MG63 (cell line): Measurements from ENCODE around the gene PIK3C2B. TPM values are rescaled to one million over a fixed set of nuclear protein-coding genes. Genes with fewer than 3 reads are reported as not detected.
A peak's percentile ranks its signal among the peaks of the same experiment; 100 is the strongest.

Source experiments
- DNase-seq: peaks from one replicate; pipeline ENCODE4 v3.0.0-alpha.2; 2020
- H3K27me3 ChIP-seq: fragments of 250-450 bp; sonication (Bioruptor Pico); 2 replicates; pipeline ENCODE4 v1.5.1; 2020; ENCODE audit warnings: mild to moderate bottlenecking, moderate library complexity
- H3K36me3 ChIP-seq: fragments of 250-450 bp; sonication (Bioruptor Pico); 2 replicates; pipeline ENCODE4 v1.5.1; 2020; ENCODE audit warnings: mild to moderate bottlenecking, moderate library complexity
- H3K4me3 ChIP-seq: fragments of 250-450 bp; sonication (Bioruptor Pico); 2 replicates; pipeline ENCODE4 v1.5.1; 2020; ENCODE audit warnings: mild to moderate bottlenecking, moderate library complexity
- H3K9me3 ChIP-seq: fragments of 250-450 bp; sonication (Bioruptor Pico); 2 replicates; pipeline ENCODE4 v1.5.1; 2020; ENCODE audit warnings: mild to moderate bottlenecking, moderate library complexity
- total RNA-seq: library from RNA; depleted of rRNA; stranded (reverse); fragments of >200 nt; shearing (Covaris generic); gene quantifications from 2 replicates; pipeline ENCODE4 v1.2.3, GENCODE V29; 2014; ENCODE audit warnings: low replicate concordance

The PIK3C2B gene
- total RNA-seq, 1 experiment from 2014 or later = 3.4 TPM

DNA sequence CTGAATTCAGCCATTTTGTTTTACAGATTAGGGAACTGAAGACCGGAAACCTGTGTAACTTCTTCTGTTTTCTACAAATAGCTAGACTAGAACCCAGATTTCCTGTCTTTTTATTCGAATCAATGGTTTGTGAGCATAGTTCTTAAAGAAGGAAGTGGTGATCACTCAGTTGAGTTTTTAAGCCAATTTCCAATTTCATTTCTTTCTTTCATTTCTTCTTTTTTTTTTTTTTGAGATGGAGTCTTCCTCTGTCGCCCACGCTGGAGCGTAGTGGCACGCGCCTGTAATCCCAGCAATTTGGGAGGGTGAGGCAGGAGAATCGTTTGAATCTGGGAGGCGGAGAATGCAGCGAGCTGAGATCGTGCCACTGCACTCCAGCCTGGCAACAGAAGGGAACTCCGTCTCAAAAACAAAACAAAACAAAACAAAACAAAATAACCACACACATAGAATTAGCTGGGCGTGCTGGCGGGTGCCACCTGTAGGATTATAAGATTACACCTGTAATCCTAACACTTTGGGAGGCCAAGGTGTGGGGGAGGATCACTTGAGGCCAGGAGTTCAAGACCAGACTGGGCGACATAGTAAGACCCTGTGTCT lies 18.6 kb upstream of the PIK3C2B start:
- no peaks in the 10 kb centered on the region for H3K9me3 ChIP-seq

DNA sequence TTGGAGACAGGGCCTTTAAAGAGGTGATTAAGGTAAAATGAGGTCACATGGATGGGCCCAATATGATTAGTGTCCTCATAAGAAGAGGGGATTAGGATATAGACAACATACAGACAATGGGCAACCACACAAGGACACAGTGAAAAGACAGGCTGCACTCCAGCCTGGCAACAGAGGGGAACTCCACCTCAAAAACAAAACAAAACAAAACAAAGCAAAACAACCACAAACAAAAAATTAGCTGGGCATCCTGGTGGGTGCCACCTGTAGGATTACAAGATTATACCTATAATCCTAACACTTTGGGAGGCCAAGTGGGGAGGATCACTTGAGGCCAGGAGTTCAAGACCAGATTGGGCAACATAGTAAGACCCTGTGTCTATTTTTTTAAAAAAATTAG lies 16.8 kb upstream of the PIK3C2B start:
- H3K27me3 ChIP-seq = no peaks in the 10 kb centered on the region
- DNase-seq = no peak
- H3K9me3 ChIP-seq = no peaks in the 10 kb centered on the region
- no peak overlapping the region for H3K4me3 ChIP-seq
- peaks cover under 1% of the 10 kb centered on the region; the same call in 1 of the 2 replicates for H3K36me3 ChIP-seq

More for the DNA sequence above, 18.6 kb upstream of the PIK3C2B start:
- H3K4me3 ChIP-seq = no peak overlapping the region
- no peak for DNase-seq
- peaks cover 16% of the 10 kb centered on the region for H3K36me3 ChIP-seq
- H3K27me3 ChIP-seq = no peaks in the 10 kb centered on the region

DNA sequence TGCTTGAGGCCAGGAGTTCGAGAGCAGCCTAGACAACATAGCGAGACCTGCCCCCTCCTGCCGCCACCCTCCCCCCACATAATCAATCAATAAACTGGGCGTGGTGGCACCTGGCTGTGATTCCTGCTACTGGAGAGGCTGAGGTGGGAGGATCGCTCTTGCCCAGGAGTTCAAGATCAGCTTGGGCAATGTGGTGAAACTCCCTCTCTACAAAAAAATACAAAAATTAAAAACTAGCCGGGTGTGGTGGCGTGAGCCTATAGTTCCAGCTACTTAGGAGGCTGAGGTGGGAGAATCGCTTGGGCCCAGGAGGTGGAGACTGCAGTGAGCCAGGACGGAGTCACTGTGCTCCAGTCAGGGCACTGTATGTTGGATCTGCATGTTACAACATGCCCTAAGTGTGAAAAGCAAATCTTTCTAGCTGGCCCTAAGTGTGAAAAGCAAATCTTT lies 14.6 kb upstream of the PIK3C2B start:
- H3K9me3 ChIP-seq = no peaks in the 10 kb centered on the region
- no peaks in the 10 kb centered on the region for H3K36me3 ChIP-seq
- no peaks in the 10 kb centered on the region for H3K27me3 ChIP-seq
- no peak for DNase-seq
- H3K4me3 ChIP-seq = no peak overlapping the region

DNA sequence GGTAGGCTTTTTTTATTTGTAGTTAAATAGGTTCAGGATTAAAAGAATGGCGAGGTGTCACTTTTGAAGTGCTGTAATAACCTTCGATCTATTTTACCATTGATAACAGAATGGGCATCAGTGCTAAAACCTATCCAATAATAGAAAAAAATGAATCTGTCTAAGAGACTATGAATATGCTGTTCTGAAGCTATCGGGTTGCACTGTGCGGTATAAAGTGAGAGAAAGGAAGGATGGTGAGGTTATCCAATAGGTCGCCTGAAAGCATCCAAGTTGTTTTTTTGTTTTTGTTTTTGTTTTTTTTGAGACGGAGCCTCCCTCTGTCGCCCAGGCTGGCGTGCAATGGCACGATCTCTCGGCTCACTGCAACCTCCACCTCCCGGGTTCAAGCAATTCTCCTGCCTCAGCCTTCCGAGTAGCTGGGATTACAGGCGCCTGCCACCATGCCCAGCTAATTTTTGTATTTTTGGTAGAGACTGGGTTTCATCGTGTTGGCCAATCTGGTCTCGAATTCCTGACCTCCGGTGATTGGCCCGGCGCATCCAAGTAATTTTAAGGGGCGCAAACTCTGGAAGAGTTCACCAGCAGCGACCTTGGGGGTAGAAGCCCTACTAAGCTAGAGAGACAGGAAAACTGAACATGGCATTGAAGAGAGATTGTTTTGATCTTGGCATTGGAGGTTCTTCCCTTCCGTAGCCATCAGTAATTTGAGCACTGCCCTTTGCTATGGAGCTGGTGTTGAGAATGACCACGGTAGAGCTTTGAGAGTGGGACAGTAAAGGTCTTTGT lies 12.9 kb upstream of the PIK3C2B start:
- DNase-seq = peak; percentile 66
- Histone ChIP-seq H3K36me3 (no peaks in the 10 kb centered on the region), H3K4me3 (peak overlapping the region; percentile 56), H3K9me3 (no peaks in the 10 kb centered on the region), H3K27me3 (no peaks in the 10 kb centered on the region)

DNA sequence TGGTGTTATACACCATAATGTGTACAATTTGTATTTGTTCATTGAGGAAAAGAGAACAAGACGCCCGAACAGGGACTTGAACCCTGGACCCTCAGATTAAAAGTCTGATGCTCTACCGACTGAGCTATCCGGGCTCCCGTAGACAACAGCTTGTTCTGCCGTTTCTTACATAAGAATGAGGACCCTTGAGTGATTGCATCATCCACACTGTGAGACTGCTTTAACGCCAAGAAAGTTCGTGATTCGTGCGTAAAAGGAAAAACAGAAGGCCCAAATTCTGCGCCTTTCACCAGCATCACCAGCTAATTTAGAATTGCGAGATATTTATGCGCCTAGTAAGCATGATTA lies 12.3 kb upstream of the PIK3C2B start:
- peak; percentile 72 for DNase-seq
- Histone ChIP-seq H3K27me3 (no peaks in the 10 kb centered on the region), H3K9me3 (no peaks in the 10 kb centered on the region), H3K36me3 (no peaks in the 10 kb centered on the region), H3K4me3 (peak overlapping the region; percentile 56)

DNA sequence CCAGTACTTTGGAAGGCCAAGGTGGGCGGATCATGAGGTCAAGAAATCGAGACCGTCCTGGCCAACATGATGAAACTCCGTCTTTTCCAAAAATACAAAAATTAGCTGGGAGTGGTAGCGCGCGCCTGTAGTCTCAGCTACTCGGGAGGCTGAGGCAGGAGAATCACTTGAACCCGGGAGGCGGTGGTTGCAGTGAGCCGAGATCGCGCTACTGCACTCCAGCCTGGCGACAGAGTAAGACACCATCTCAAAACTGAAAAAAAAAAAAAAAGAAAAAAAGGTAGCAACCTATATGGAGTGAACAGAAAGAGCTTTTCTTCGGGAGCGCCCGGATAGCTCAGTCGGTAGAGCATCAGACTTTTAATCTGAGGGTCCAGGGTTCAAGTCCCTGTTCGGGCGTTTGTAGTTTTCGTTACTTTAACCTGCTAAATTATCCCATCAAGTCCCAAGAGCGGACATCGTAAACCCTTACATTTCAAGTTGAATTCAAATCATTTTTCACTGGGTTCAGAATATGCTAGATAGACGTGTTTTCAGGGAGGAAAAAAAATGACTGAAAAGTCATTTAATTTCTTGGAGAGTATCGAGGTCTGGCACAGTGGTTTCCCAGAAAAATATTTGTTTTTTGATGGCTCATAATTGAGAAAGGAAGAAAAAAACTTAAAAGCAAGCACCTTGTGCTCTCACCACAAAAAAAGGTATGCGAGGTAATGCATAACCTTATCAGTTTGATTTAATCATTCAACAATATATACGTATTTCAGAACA lies 11.8 kb upstream of the PIK3C2B start:
- peak; percentile 68 for DNase-seq
- Histone ChIP-seq H3K27me3 (no peaks in the 10 kb centered on the region), H3K4me3 (peak overlapping the region; percentile 56), H3K9me3 (no peaks in the 10 kb centered on the region), H3K36me3 (no peaks in the 10 kb centered on the region)

DNA sequence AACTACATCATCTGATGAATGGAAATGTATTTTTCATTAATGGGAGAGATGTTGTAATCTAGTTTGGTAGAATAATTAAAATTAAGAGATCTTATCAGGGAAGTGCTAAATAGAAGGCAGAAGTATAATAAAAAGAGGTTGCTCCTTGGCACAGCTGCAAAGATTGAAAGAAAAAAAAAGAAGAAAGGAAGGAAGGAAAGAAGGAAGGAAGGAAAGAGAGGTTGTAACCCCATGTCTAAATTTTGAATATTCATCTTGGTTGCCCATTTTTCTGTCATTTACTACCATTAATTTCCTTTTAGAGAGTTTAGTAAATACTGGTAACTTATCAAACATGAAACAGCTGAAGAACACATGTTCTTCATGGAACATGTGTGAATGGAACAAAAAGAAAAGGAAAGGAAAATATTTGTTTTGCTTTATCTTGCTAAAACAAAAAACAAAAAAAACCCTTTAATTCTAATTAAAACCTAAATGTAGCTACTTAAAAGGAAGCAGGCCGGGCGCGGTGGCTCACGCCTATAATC lies 11.1 kb upstream of the PIK3C2B start:
- Histone ChIP-seq H3K36me3 (no peaks in the 10 kb centered on the region), H3K4me3 (peak overlapping the region; percentile 56), H3K27me3 (no peaks in the 10 kb centered on the region), H3K9me3 (no peaks in the 10 kb centered on the region)
- no peak for DNase-seq

DNA sequence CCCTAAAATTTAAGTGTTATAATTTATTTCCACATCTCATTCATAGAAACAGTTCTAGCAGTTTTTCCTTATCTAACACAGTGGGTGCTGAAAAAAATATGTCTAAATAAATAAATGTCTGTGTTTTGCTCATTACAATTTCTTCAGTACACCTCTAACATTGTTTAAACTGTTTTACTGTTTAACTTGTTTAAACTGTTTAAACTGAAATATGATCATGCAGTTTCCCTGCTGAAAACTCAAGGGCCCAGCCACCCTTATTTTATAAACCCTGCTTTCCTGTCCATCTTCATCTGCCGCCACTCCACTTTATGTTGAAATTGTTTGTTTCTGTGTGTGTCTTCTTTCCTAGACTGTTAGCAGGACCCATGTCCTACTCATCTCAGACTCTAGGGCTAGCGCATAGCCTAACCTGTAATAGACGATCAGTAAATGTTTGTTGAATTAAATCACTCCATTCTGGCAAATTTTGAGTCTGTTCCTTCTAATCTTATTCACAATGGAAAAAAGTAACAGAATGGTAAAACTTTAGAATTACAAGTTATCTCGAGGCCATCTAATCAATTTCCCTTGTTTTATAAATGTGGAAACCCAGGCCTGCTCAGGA lies 9.4 kb upstream of the PIK3C2B start:
- H3K9me3 ChIP-seq = no peaks in the 10 kb centered on the region

DNA sequence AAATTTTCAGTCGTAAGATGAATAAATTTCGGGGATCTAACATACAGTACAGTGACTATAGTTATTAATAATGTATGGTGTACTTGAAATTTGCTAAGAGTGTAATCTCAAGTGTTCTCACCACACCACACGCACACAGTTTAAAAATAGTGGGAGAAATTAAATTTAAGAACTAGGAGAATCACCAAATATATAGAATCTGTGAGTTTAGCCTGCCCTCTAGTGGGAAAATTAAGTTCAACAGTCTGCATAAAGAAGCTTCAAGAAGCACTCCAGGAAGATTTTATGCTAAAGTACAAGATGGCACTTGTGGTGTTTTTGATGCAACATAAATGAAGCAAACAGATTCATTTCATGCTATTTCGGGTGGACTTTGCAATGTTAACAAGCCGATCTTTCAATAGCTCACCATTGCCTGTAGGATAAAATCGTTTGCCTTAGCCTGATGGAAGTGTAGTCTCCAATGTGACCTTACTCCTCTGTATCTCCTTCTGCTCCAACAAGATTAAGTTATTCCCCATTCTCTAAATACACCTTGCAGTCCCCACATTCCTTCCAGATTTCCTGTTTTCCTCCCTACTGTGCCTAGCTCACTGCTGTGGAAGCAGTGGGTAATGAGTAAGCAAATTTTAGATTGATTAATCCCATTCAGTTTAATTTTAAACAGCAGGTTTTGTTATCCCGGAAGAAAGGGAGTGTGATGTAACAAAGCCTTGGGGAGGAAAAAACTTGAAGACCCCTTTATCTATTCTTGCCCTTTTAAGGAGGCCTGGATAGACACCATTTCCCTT lies 8.7 kb upstream of the PIK3C2B start:
- no peak overlapping the region for H3K4me3 ChIP-seq
- H3K36me3 ChIP-seq = no peaks in the 10 kb centered on the region
- H3K9me3 ChIP-seq = no peaks in the 10 kb centered on the region
- H3K27me3 ChIP-seq = no peaks in the 10 kb centered on the region
- DNase-seq = no peak

More for the DNA sequence above, 9.4 kb upstream of the PIK3C2B start:
- DNase-seq = no peak
- Histone ChIP-seq H3K27me3 (no peaks in the 10 kb centered on the region), H3K36me3 (no peaks in the 10 kb centered on the region), H3K4me3 (no peak overlapping the region)

DNA sequence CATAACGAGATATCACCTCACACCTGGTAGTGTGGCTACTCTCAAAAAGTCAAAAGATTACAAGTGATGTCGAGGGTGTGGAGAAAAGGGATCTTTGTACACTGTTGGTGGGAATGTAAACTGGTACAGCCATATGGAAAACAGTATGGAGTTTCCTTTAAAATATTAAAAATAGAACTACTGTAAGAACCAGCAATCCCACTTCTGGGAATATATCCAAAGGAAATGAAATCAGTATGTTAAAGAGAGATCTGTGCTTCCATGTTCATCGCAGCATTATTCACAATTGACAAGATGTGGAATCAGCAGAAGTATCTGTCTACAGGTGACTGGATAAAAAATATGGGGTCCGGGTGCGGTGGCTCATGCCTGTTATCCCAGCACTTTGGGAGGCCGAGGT lies 7.6 kb upstream of the PIK3C2B start:
- no peak for DNase-seq
- Histone ChIP-seq H3K36me3 (no peaks in the 10 kb centered on the region), H3K9me3 (no peaks in the 10 kb centered on the region), H3K27me3 (no peaks in the 10 kb centered on the region; the same call in 1 of the 2 replicates), H3K4me3 (no peak overlapping the region)

DNA sequence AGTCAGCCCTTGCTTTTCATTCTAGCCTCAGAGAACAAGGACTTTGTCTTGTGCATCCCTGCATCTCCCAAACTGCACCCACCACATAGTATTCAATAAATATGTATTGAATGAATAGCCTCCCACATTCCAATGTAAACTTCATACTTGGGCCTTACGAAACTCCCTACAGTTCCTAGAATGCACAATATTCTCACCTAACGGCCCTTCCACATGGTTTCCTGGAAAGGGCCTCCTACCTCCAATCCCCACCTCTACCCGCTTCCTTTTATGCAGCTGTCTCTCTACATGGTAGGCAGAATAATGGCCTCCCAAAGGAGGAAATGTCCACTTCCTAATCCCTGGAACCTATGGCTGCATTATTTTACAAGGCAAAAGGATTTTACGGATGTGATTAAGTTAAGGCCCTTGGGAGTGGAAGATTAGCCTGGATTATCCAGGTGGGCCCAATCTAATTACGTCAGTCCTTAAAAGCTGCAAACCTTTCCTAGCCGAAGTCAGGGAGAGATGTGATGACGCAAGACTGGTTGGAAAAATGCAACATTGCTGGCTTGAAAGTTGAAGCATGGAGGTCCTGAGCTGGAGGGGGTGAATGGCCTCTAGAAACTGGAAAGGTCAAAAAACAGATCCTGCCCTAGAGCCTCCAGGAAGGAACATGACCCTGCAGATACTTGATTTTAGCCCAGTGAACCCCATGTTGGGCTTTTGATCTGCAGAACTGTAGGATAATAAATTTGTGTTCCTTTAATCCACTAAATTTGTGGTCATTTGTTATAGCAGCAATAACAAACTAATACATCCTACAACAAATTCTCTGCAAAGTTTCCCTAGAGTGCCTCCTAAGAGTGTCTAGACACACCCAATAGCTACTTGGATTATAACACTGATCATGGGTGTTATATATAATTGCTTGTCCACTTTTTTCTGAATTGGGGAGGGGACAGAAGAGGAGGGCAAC lies 5.2 kb upstream of the PIK3C2B start:
- Histone ChIP-seq H3K4me3 (no peak overlapping the region), H3K36me3 (no peaks in the 10 kb centered on the region), H3K27me3 (peaks cover 8% of the 10 kb centered on the region), H3K9me3 (0 out of 2 replicates have a peak, but pooled peaks cover 2% of the 10 kb centered on the region)
- DNase-seq = no peak

DNA sequence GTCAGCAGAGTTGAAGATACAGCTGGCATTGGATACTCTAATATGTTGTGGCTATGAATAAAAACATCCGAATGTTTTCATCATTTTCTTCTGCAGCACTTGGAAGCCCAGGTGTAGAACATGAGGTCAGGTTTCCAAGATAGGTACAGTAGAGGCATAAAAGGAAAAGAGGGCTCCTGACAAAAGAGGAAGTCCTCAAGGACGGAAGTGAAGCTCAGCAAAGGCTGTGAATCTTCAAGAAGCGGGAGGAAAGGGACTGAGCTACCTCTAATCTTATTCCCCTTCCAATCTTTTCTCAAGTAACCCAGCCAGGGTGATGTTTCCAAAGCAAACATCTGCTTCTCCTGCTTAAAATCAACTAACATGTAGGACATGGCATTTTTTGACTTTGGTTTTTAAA lies 4.4 kb upstream of the PIK3C2B start:
- H3K4me3 ChIP-seq = no peak overlapping the region
- H3K36me3 ChIP-seq = no peaks in the 10 kb centered on the region
- no peak for DNase-seq
- H3K27me3 ChIP-seq = peaks cover 11% of the 10 kb centered on the region
- 0 out of 2 replicates have a peak, but pooled peaks cover 2% of the 10 kb centered on the region for H3K9me3 ChIP-seq

DNA sequence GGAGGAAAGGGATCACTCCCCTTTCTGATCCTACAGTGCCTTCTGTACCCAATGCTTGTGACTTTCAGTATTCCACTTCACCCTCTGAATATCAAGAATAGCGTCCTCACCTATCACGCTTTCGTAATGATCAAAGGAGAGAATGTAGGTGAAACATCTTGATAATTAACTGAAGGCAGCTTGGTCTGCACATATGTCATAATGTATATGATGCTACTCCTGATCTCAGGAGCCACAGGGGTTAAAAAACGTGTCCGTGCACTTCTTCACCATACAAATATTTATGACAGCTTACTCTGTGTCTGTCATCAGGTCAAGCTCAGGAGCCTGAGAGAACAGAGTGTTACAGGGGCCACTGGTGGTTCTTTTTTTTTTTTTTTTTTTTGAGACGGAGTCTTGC lies 1.2 kb upstream of the PIK3C2B start:
- no peaks in the 10 kb centered on the region for H3K36me3 ChIP-seq
- DNase-seq = no peak
- H3K4me3 ChIP-seq = no peak overlapping the region
- H3K9me3 ChIP-seq = 0 out of 2 replicates have a peak, but pooled peaks cover 2% of the 10 kb centered on the region
- peaks cover 11% of the 10 kb centered on the region for H3K27me3 ChIP-seq

DNA sequence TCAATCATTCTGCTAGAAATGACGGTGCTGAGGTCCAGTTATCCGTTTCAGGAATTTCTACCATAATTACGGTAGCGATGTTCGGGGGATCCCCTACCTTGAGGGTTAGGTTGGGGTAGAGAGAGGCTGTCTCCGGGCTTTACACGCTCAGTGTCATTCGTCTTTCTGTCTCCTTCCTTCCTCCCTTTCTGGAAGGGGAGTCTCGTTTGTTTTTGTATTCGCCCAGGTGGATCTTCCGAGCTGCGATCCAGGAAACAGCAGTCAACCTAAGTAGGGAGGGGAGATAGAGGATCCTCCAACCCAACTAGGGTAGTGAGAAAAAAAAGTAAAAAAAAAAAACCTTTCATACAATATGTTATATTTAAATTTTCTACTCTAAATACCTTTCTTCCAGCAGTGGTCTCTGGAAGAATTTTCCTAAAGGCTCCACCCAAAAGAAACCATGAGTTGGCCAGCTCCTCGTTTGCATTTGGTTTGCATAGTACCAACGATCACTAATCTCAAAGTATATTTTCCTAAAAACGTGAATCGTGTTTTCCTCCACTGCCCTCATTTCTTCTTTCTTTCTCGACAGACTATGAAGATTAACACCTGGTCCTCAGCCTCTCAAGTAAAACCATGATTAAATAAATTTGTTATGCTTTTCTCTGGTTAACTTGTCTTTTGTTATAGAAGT lies 611 bp upstream of the PIK3C2B start:
- Histone ChIP-seq H3K4me3 (peak overlapping the region; percentile 81), H3K36me3 (no peaks in the 10 kb centered on the region), H3K27me3 (peaks cover 11% of the 10 kb centered on the region), H3K9me3 (0 out of 2 replicates have a peak, but pooled peaks cover 2% of the 10 kb centered on the region)
- no peak for DNase-seq

DNA sequence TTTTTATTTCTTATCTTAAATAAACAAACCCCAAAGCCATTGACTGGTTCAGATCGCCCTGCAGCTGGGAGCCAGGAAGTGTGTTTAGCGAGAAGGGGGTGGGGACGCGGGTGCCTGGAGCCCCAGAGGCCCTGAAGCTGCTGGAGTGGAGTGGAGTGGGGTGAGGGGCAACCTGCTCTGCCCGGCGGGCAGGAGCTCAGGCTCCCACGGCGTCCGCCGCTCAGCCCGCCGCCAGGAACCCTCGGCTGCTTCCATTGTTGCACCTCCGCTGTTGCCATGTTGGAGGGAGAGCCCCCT lies 673 bp downstream of the PIK3C2B start:
- Histone ChIP-seq H3K9me3 (0 out of 2 replicates have a peak, but pooled peaks cover 2% of the 10 kb centered on the region), H3K4me3 (peak overlapping the region; percentile 81), H3K27me3 (peaks cover 11% of the 10 kb centered on the region), H3K36me3 (no peaks in the 10 kb centered on the region)
- peak; percentile 65 for DNase-seq
